ENCODE data around the gene PITPNM1.

Gene PITPNM1

DNA sequence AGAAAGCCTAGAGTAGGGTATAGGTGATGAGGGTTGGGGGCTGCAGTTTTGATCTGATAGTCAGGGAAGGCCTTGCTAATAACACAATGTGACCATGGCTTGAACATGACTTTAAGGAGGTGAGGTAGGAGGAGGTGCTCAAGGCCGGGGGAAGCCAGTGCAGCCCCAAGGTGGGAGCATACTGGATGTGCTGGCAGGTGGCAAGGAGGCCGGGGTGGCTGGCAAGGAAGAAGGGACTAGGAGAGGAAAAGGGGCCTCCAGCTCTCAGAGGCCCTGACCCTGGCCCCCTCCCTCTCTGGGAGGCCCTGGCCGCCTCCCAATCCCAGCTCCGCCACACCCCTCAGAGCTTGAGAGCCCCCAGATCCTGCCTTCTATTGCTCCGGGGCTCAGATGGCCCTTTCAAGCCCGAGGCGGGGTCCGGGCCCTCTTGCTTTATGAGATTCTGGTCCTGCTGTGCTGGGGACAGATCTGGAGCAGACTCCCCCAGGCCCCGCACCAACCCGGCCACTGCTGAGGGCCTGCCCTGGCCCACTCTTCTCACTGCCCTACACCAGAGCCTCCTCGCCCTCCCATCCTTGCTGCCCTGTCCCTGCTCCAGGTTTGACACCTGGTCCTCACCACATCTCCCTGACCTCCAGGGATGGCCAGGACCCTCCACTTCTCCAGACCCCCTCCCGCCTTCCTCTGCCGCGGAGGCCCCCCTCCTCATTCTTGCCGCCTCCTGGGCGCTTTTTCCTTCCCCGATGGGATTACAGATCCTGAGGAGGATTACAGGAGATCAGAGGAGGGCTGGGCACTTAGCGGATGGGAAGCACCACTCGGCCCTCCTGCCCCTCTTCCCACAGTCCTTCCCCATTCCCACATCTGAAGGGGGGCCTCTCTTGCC is 1.8 kb downstream of the PITPNM1 start:
- no peak for DNase-seq (ENCODE audit: low read depth in 2 of 2)

DNA sequence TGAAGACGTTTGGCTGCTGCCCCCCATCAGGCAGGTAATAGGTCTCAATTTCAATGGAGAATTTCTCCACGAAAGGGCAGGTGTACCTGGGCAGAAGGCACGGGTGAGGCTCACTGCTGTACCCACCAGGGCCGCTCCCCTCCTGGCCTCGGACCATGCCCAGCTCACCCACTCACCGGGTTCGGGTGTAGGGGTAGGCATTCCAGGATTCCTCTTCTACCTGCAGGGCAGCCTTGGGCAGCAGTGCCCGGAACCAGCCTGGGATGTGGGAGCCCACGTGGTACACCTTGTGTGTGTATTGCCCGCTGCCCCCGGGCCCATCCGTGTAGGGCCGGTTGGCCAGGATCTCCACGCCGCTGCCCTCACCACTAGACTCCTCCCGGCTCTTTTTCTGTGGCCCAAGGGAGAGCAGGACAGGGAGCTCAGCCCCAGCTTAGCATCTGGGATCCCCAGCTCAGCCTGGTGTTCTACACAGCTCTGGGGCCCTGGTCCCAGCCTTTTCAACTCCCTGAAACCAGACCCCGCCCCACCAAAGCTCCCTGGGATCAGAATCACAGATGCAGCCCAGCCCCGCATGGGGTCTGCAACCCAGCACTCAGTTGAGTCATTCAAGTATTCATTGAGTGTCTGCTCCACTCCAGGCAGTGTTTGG is 2.7 kb downstream of the PITPNM1 start:
- DNase-seq (ENCODE audit: low read depth in 2 of 2) = no peak

DNA sequence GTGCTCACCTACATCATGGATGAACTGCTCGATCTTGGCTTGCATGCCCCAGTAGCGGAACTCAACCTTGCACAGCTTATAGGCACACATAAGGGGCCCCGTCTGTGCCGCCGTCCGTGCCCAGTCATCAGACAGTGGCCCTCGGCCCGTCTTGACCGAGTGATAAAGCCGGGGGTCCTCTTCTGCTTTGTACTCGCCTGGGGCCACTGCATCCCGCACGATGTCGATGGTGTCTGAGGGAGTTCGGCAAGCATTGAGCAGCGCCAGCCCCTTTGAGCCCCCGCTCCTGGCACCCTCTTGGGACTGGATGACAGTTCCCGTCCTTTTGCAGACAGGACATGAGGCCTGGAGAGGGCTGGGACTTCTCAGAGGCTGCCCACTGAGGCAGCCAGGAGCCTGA is 3.3 kb downstream of the PITPNM1 start:
- DNase-seq (ENCODE audit: low read depth in 2 of 2) = no peak

DNA sequence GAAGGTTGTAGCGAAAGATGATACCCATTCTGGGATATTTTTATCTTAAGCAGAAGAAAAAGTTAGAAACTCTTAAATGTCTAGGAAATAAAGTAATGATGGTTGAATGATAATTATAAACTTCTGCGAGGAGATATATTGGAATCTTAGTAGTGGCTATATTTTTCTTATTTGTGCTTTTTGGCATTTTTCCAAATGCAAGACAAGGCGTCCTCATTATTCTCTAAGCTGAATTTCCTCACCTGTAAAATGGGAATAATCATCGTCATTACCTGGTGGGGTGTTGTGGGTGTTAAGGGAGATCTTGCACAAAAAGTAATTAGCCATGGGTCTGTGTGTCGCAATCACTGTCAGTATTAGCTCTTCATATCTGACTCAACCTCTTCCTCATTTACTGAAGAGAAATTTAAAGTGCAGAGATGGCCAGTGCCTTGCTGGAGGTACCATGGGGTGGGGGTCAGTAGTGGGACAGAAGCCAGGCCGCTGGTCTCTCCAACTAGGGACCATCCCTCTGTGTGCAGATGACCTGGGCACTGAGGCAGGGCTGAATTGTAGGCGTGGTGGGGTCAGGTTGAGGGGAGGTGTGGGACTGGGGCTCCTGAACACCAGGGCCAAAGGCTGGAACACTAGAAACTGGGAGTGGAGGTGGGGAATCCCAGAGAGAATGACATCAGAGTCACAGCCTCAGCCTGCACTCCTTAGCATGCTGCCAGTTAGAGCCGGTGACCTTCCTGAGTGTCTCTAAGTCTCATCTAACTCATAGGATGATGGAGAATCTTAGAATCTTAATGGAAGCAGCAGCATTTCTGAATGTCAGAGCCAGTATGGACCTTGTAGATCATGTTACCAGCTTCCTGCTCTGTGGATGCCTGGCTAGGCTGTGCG is 4.1 kb downstream of the PITPNM1 start:
- no peak for DNase-seq (ENCODE audit: low read depth in 2 of 2)

DNA sequence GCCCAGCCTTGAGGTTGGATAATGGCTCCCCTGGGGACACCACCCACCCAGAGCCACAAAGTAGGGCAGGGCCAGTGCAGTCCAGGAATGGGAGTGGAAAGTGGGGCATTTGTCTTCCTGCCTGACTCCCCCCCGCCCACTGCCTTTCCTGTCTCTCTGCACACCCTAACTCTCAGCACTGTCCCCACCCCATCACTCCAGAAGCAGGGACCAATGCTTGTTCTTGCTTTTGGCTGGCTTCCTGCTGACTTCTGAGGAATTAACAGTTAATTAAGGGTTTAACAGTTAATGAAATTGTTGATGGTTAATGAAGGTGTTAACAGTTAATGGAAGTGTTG is 4.7 kb downstream of the PITPNM1 start:
- DNase-seq (ENCODE audit: low read depth in 2 of 2) = no peak

DNA sequence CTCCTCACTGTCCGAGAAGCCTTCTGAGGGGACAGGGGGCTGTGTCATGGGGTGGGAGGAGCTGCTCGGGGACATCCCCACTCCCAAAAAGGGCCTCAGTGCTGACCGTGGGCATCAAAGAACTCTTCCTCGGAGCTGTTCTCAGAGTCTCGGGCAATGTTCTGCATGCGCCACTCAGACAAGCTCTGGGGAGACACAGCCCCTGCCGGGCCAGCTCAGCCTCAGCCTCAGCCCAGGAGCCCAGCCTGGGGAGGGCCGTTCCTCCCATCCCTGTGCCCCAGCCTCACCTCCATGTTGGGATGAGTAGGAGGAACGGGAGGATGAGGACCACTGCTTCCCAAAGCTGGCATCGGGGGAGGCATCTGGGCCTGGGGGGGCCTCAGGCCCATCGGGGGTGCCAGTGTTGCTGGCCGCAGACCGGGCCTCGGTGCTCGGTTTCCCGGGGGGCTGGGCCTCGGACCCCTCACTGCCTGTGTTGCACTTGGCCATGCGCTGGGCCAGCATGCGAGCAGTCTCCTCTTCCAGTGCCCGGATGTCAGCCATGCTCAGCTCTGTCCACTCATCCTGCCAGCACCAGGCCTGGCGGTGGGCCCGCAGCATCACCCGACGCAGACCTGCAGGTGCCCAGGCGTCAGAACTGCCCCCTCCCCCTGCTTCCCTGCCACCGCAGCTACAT is 5.2 kb downstream of the PITPNM1 start:
- no peak for DNase-seq (ENCODE audit: low read depth in 2 of 2)

DNA sequence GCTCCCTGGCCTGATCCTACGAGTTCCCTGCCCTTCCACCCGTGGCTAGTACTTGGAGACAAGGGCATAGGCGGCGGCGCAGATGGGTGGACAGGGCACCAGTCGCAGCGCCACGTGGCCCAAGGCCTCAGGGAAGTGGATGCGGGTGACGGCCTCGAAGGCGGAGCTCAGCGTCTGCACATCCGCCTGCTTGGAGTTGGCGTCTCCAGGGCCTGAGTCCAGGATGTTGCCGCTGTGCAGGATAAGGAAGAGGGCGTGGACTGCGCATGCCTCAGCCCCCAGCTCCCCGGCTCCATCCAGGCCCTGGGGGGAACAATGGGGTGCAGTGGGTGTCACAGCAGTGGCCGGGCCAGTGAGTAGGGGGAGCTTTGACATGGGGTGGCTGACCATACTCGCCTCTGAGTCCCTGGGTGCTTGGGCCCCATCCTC is 6.6 kb downstream of the PITPNM1 start:
- DNase-seq (ENCODE audit: low read depth in 2 of 2) = no peak

DNA sequence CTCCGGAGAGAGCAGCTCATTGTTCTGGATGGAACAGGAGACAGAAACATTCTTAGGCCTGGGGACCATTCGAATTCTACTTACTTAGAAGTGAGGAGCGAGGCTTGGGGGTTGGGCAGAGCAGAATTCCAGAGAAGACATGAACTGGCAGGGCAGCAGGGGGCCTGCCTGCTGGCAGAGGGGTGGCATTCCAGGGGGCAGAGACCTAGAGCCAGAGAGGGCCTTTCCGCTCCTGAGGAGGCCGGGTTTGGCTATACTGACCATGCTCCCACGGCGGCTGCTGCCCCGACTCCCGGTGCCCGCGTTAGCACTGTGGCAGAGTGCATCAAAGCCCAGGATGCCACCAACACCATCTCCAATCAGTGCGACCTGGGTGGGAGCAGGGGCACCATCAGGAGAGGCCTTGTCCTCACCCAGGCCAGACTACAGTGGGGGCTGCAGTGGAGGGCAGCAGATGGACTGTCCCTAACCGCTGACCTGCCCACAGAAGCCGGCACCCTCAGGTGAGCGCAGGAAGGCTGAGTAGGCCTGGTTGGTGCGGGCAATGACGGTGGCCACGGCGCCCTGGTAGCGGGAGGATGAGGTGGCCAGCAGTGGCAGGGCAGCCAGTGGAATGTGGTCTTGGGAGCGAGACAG is 7.4 kb downstream of the PITPNM1 start:
- DNase-seq (ENCODE audit: low read depth in 2 of 2) = no peak

DNA sequence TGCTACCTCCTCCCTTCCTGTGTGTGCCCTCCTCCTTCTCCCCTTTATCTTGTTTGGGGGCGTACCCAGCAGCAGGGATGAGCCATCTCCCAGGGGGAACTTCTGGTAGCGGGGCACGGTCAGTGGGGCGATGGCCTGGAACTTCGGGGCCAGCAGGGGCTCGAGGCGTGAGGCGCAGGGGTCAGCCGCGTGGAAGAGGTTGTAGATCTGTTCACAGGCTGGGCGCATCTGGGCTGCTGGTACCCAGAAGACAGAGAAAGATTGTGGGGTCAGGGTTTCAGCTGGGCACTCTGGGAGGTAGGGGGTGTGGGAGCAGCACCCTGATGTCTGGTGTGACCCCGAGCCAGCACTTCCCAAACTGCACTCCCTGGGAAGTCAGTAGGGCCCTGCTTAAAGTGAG is 9.1 kb downstream of the PITPNM1 start:
- no peak for DNase-seq (ENCODE audit: low read depth in 2 of 2)

DNA sequence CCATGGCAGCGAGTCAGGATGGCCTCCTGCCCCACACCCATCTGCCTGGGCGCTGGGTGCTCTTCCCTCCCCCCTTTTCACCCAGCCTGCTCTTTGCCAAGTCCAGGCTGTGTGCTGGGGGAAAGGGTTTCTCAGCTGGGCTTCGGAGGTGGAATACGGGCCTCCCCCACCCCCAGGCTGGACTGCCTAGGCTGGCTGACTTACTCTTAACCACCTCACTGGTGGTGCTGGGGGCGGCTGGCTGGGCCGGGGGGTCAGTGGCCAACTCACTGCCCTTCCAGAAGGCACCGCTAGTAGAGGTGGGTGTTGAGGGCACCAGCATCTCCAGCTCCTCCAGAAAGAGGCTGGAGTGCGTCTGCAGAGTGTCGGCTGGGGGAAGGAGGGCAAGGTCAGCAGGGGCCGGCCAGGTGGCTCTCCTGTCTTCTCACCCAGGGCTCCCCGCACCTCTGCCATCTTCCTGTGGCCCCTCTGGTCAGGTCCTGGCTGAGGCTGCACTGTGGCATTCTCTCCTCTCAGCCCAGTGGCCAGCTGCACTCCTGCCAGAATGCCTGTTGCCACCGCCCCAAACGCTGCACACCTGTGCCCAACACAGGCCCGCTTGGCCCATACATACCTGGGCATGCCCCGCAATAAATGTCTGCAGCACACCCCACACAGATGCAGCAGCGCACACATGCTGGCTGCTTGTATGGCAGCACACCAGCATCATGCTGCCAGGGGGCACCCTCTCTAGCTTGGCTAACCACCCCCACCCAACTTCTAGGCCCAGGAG is 9.7 kb downstream of the PITPNM1 start:
- DNase-seq (ENCODE audit: low read depth in 2 of 2) = no peak

DNA sequence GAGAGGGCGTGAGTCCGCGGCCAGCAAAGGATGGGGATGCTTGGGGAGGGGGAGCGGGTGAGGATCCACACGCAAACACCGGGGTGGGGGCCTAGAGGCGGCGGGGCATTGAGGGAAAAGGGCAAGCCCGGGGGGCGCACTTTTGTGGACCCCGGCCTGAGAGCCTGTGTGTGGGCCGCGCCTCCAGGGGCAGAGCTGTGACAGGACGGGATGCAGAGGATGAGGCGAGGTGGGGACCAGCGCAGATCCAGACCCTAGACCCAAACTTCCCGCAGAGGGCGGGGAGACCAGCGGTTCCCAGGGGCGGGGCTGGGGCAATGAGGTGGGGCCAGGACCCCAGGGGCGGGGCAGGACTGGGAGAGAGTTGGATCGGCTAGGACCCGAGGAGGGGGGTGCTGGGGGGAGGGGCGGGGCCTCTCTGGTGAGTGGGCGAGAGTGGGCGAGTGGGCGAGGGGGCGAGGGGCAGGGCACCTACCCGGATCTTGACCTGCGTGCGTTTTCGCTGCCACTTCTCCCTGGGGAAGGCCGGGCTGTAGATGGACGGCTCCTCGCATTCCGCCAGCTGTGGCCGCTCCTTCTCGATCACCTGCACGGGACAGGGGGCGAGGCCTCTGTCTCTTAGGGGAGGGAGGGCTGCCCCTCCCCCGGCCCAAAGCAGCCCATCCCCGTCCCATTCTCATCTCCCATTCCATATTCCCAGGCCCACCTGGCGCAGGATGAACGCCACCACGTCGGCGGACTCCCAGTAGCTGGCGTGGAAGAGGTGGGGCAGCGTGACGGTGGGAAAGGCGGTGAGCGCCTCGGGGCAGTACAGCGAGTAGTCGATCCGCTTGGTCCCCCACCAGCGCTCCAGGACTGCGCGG is 10.6 kb downstream of the PITPNM1 start:
- no peak for DNase-seq (ENCODE audit: low read depth in 2 of 2)

DNA sequence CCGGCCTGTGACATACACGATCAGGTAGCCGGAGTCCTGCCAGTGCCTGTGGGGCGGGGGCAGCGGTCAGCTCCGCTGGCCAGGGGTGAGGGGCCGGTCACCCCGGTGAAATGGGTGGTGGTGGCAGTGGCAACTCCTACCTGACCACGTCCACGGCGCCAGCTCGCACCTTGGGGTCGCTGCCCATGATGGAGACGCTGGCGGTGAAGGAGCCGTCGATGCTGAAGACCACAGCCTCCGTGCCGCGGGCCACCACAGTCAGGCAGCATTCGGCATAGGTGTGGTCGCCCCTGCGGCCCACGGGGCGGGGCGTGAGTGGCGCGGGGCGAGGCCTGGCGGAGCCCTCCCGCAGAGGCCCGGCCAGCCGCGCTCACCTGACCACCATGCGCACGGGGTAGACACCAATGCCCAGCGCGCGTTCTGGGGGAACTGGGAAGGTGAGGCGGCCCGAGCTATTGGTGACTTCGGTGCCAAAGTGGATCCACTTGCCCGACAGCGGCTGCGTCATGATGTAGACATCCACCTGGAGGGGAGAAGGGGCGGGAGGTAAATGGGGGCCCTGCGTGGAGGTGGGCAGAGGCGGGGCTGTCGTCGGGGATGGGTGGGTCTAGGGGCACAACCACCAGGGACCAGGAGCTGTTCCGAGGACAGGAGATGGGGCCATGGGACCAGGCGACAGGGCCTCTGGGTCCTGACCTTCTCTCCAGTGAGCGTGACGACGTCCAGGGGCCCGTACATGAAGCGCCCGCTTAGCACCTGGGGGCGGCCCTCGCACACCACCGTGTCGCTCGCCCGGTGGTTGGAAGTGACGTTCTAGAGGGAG is 11.4 kb downstream of the PITPNM1 start:
- DNase-seq (ENCODE audit: low read depth in 2 of 2) = no peak

DNA sequence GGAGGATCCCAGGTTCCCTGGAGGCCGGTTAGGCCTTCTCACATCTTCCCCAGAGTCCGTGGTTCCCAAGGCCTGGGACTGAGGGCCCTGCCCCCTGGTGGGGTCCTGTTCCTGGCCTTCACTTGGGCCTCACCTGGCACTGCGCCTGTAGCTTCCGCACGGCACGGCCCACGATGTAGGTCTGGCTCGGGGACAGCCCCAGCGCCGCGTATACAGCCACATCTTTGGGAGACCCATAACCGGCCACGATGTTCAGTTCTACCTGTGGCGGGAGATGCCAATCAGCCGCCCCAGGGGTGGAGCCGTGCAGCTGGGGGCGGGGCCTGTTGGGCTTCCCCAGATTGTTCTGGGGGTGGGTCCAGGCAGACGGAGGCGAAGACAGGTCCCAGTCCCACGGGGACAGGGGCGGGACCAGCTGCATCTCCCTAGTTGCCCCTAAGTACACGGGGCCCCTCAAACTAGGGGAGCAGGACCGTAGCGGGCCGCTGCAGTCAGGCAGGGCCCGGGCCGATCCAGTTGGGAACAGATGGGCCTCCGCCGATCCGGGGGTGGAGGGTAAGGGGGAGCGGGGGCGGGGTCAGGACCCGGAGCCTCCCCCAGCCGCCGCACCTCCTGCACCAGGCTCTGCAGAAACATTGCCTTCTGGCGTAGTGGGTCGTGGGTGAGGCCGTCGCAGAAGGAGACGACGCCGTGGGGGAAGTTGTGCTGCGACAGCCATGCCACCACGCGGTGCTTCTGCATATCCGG is 12.2 kb downstream of the PITPNM1 start:
- DNase-seq (ENCODE audit: low read depth in 2 of 2) = peak in 1 of 2 donors; percentile 21

DNA sequence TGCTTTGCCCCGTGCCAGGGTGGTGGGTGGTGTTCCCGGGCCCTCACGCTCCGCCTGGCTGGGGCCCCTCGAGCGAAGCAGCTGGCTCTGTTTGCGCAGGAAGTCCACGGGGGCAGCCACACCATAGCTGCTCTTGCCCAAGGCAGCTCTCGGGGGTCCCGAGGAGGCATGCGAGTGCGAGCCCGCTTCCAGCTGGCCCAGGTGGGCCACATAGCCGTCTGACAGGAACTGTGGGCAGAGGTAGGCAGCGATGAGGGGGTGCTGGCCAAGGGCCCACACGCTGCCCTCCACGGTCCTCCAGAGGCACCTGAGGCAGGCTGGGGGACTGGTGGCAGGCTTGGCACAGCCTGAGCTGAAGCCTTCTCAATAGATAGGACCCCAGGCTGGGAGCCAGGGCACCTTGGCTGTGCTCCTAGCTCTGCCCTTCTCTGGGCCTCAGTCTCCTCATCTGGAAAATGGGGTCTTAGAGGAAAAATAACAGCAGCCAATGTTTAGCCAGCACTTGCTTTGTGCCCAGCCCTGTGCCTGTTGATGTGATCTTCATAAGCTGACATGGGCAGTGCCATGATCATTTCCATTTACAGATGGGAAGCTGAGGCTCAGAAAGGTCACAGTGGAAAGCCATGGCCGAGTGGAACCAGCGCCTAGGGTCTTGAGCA is 13.0 kb downstream of the PITPNM1 start:
- DNase-seq (ENCODE audit: low read depth in 2 of 2) = no peak

DNA sequence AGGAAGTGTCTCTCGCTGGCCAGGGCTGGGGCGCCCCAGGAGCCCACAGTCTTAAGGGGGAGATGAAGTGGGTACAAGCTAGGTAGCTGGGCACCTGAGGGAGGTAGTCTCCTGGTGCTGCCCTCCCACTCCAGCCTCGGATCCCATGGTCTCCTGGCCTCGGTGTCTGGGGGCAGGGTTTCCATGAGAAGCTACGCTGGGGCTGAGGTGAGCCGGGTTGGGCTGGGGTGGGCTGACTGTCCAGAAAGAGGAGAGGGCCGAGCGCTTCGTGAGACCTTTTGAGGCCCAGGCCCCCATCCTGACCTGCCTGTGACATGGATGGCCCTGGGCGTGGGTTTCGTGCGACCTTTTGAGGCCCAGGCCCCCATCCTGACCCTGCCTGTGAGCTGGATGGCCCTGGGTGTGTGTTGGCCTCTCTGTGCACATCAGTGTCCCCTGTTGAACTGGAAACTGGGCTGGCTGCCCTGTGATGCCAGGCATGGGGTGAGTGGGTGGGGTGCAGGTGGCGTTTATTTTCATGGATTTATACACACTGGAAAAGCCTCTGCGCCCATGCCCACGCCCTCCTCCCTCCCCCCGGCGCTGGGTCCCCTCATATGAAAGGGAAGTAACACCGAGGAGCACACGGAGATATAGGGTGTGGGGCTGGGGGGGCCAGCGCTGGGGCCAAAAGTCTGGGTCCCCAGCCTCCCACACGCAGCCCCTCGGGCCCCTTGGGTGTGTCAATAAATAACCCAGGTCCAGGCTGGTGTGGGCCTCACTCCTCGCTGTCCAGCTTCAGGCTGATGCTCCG is 13.7 kb downstream of the PITPNM1 start:
- no peak for DNase-seq (ENCODE audit: low read depth in 2 of 2)

DNA sequence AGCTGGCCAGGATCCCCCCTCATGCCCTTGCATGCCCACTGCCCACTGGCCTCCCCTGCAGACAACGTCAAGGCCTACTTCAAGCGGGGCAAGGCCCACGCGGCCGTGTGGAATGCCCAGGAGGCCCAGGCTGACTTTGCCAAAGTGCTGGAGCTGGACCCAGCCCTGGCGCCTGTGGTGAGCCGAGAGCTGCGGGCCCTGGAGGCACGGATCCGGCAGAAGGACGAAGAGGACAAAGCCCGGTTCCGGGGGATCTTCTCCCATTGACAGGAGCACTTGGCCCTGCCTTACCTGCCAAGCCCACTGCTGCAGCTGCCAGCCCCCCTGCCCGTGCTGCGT is 14.5 kb downstream of the PITPNM1 start:
- DNase-seq (ENCODE audit: low read depth in 2 of 2) = no peak
